Calu3 (cell line): ENCODE data around the gene GPR18. TPM values are rescaled to one million over a fixed set of nuclear protein-coding genes. Genes with fewer than 3 reads are reported as not detected.

Experiments used
- BruUV-seq: library from RNA; stranded (reverse); fragments of 400-500 nt; replicated peaks from 2 replicates; lab custom pipeline; 2021; lab: Mats Ljungman, UMichigan
- CTCF ChIA-PET: fragments of 300-600 bp; sonication (Branson Sonifier 250); formaldehyde crosslinking; loops from one replicate; lab custom pipeline; 2022; ENCODE audit warnings: antibody characterized with exemption; lab: Charles Lee
- DNase-seq: peaks from one replicate; pipeline ENCODE4 v3.0.0; 2022
- H3K27ac Mint-ChIP-seq: one replicate; pipeline ENCODE4 v1.8.0; 2022; ENCODE audit warnings: mixed read lengths; ENCODE audit not compliant: unreplicated experiment
- H3K27me3 Mint-ChIP-seq: one replicate; pipeline ENCODE4 v1.8.0; 2022; ENCODE audit warnings: mixed read lengths; ENCODE audit not compliant: unreplicated experiment
- H3K36me3 Mint-ChIP-seq: one replicate; pipeline ENCODE4 v1.8.0; 2022; ENCODE audit warnings: mild to moderate bottlenecking, moderate library complexity, mixed read lengths; ENCODE audit not compliant: insufficient read depth, unreplicated experiment
- H3K4me1 Mint-ChIP-seq: one replicate; pipeline ENCODE4 v1.8.0; 2022; ENCODE audit warnings: mild to moderate bottlenecking, low read depth, mixed read lengths; ENCODE audit not compliant: unreplicated experiment
- H3K4me3 Mint-ChIP-seq: one replicate; pipeline ENCODE4 v1.8.0; 2022; ENCODE audit warnings: mild to moderate bottlenecking, low read depth, moderate library complexity, mixed read lengths; ENCODE audit not compliant: unreplicated experiment
- H3K9me3 Mint-ChIP-seq: one replicate; pipeline ENCODE4 v1.8.0; 2022; ENCODE audit warnings: low read depth, mixed read lengths; ENCODE audit not compliant: unreplicated experiment
- CTCF ChIP-seq: fragments of 200-600 bp; IDR thresholded peaks from one replicate; pipeline ENCODE4 v1.8.0; 2022; ENCODE audit warnings: antibody characterized with exemption; ENCODE audit not compliant: unreplicated experiment
- intact Hi-C: fragments of 100-400 bp; cut with micrococcal nuclease; formaldehyde crosslinking; loops from one replicate; pipeline ENCODE4 v1.10.0; 2022; ENCODE audit not compliant: unreplicated experiment
- total RNA-seq: library from RNA; stranded (reverse); gene quantifications from 2 replicates; pipeline ENCODE4 v1.2.3, GENCODE V29; 2022

The GPR18 gene
- total RNA-seq, 1 experiment from 2014 or later = not detected

- no peaks in the 10 kb centered on the region for H3K4me1 Mint-ChIP-seq
- no peak for DNase-seq
- TF ChIP-seq CTCF = no peak
- no peak overlapping the region for H3K27ac Mint-ChIP-seq
- no TSS peak for BruUV-seq
- H3K36me3 Mint-ChIP-seq = peaks cover 5% of the 10 kb centered on the region
- CTCF ChIA-PET = no interaction called here
- no peaks in the 10 kb centered on the region for H3K9me3 Mint-ChIP-seq
- no peaks in the 10 kb centered on the region for H3K27me3 Mint-ChIP-seq
- H3K4me3 Mint-ChIP-seq = no peak overlapping the region
- intact Hi-C loops = no loop called here
Measured at GRCh38 chr13:99264051-99264450, 5.9 kb upstream of the GPR18 start.

- no peaks in the 10 kb centered on the region for H3K27me3 Mint-ChIP-seq
- no peak for DNase-seq
- CTCF ChIA-PET = no interaction called here
- BruUV-seq = no TSS peak
- no peak for TF ChIP-seq CTCF
- H3K36me3 Mint-ChIP-seq = peaks cover 5% of the 10 kb centered on the region
- intact Hi-C loops = no loop called here
- no peaks in the 10 kb centered on the region for H3K4me1 Mint-ChIP-seq
- H3K4me3 Mint-ChIP-seq = no peak overlapping the region
- no peaks in the 10 kb centered on the region for H3K9me3 Mint-ChIP-seq
- H3K27ac Mint-ChIP-seq = no peak overlapping the region
Measured at GRCh38 chr13:99263126-99263785, 5.1 kb upstream of the GPR18 start.

GRCh38 chr13:99261059-99261458 is 2.9 kb upstream of the GPR18 start:
- Mint-ChIP-seq H3K4me3 (no peak overlapping the region), H3K27me3 (no peaks in the 10 kb centered on the region), H3K4me1 (no peaks in the 10 kb centered on the region), H3K9me3 (no peaks in the 10 kb centered on the region), H3K27ac (no peak overlapping the region), H3K36me3 (peaks cover 5% of the 10 kb centered on the region)
- intact Hi-C loops = no loop called here
- CTCF ChIA-PET = no interaction called here
- no TSS peak for BruUV-seq
- TF ChIP-seq CTCF = no peak
- DNase-seq = no peak

GRCh38 chr13:99260216-99260615 is 2.0 kb upstream of the GPR18 start:
- CTCF ChIA-PET = no interaction called here
- H3K36me3 Mint-ChIP-seq = peaks cover 5% of the 10 kb centered on the region
- no peak overlapping the region for H3K4me3 Mint-ChIP-seq
- no peaks in the 10 kb centered on the region for H3K4me1 Mint-ChIP-seq
- no peak overlapping the region for H3K27ac Mint-ChIP-seq
- no peaks in the 10 kb centered on the region for H3K9me3 Mint-ChIP-seq
- intact Hi-C loops = no loop called here
- no peak for TF ChIP-seq CTCF
- BruUV-seq = no TSS peak
- DNase-seq = no peak
- H3K27me3 Mint-ChIP-seq = no peaks in the 10 kb centered on the region
